ENCODE data around the gene MED26.

MED26 gene

GRCh38 chr19:16537111-16537510 is 90.9 kb downstream of the MED26 start:
- no peak for DNase-seq (ENCODE audit: low read depth)

DNA sequence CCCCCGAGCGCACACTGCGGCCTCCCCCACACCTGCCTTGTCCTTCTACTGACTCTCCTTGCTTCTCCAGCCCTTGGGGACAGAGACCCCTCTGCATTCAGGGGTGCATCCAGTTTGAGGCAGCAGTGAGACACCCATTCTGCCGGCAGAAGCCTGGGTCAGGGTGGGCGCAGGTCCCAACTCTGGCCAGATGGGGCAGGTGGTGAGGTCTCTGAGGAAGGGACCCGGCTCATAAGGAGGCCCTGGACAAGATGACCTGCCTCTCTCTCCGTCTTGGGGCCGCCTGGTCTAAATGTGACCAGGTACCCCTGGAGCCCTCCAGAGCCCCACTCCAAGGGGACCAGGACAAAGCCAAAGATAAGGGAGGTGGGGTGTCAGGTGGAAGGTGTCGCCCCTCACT is 91.9 kb downstream of the MED26 start:
- DNase-seq (ENCODE audit: low read depth), result no peak

DNA sequence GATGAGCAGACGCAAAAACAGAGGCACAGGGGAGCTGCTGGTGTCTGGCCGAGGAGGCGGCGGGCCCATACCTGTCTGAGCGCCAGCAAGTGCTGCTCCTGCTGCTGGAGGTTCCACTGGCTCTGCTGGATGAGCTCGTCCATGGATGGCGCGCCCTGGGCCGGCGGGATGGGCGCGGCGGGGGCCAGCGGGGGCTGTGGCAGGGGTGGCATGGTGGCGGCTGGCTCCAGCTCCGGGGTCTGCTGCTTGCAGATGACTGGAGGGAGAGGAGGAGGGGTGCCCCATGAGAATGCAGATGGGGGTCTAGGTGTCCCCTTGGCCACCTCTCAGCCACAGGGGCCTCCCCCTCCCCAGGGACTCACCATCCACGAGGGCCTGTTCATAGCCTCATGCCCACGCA is 92.6 kb downstream of the MED26 start:
- no peak for DNase-seq (ENCODE audit: low read depth)

DNA sequence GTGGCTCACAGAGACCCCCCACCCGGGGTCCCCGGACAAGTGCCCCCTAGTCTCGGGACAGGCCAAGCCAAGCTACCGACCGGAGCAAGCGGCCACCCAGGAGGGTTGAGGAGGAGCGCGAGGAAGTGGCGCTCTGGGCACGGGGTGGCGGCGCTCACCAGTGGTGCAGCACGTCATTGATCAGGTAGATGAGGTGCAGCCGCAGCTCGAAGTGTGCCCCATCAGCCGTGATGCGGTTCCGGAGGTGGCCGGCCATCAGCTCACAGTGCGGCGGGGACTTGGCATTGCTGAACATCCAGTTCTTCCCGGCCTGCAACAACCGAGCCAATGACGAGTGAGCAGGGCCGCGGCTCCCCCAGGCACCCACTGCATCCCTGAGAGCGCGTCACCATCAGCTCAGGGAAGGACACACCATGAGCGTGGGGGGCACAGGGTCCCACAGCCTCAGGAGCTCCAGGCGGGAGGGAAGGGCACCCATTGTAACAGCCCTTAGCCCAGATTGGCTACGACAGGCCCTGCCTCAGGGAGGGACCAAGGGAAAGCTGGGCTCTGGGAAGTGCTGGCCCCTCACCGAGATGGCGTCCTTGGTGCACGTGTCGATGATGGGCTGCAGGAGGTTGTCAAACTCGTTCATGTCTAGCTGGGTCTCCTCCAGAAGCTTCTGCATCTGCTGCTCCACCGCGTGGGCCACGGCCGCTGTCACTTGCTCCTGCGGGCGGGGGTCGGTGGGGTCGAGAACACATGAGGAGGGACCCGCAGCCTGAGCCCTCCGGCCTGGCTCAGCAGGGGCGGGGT is 95.4 kb downstream of the MED26 start:
- DNase-seq (ENCODE audit: low read depth), result no peak

DNA sequence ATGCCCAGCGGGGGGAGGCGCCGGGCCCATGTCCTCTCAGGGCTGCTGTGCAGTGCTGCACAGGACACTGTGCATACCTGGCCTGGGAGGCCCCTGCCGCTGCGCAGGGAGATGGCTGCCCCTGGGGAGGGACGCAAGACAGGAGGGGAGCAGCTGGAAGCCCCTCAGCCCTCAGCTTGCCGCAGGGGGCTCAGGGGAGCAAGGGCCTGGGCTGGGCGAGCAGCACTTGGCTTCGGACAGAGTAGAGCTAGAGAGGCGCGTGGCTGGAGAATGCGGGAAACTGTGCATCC is 96.7 kb downstream of the MED26 start:
- no peak for DNase-seq (ENCODE audit: low read depth)

DNA sequence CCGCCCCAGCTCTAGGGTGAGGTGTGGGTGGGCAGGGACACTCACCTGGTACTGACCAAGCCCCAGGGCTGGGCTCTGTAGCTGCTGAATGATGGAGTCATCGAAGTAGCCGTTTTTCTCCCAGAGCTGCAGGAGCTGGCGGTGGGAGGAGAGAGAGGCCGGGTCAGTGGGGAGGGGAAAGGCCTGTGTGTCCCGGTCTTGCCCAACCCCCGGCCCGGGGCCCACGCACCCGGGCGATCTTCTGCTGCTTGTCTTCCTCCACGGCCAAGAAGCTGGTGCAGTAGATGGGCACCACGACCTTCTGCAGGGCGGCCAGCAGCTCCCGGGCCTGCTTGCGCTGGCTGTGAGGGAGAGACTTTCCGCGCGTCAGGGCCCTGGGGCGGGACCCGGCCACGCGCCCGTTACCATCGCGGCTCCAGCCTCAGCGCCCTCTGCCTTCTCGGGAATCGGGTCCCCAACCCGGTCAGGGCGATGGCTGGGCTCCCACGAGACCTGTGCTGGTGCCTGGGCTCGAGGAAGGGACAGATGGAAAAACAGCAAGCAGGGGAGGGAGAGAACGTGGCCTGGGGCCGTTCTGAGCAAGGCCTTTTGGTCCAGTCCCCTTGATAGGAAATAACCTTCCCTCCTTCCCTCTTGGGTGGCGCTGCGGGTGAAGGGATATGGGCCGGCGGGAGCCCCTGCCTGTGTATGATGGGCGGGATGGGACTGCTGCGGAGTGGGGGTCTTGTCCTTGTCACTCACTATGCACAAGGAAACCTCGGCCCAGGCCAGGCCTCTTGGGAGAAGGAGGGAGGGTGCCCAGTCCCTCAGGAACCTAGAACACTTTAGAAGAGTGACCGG is 97.2 kb downstream of the MED26 start:
- DNase-seq (ENCODE audit: low read depth), result no peak

GRCh38 chr19:16529466-16530144 is 98.4 kb downstream of the MED26 start:
- DNase-seq (ENCODE audit: low read depth), result no peak

GRCh38 chr19:16527971-16528521 is 100.0 kb downstream of the MED26 start:
- no peak for DNase-seq (ENCODE audit: low read depth)

DNA sequence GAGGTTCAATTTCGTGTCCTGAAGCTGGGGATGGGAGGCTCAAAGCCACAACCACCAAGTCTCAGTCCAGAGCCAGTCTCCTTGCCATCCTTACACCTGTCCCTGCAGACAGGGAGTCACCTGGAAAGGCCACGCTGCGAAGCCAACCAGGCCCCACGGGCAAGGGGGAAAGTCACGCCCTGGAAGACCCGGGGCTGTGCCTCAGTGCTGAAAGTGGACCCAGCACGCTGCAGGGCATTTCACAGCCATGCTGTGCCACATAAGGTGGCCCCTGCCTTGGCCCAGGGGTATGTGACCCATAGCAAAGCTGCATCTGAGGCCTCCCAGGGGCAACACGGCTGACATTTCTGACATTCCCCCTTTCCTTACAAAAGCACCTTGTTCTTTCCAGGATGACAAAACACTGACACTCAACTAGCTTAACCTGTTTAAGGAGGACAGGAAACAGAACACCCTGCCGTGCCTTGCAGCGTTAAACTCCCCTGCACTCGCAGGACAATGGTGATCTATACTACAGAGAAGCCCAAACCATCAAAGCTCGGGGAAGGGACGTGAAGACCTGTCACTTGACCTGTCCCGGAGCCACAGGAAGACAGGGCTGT is 100.6 kb downstream of the MED26 start:
- DNase-seq (ENCODE audit: low read depth), result no peak

DNA sequence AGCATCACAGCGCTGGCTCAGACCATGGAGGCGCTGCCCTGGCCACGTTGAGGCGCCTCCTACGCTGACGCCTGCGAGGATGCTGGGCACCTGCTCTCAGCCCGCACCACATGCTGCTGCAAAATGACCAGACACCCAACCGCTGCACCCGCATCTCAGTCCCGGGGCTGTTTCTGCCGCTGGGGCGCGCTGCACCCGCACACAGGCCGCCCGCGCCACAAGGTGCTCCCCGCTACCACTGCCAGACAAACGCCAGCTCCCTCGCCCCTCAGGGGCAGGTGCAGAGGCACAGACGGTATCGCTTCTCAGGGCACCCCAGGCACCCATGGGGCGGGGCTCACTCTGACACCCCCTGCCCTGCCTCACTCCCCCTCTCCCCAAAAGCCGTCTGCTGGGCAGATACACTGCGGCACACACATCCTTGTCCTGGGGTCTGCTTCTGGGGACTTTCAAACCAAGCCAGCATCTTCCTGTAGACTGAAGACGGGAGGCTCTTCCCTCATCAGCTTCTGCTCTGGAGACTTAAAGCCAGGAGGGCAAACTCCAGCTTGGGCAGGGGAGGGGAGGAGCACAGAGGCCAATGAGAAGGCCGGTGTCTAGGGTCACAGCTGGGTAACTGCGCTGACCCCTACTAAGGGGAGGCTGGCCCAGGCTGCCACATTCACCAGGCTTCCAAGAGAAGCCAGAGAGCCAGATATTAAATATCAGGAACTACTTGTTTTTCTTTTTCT is 102.1 kb downstream of the MED26 start:
- DNase-seq (ENCODE audit: low read depth), result no peak

GRCh38 chr19:16524991-16525734 is 102.8 kb downstream of the MED26 start:
- DNase-seq (ENCODE audit: low read depth), result no peak

All from GM04503 (cell line).